Inferior parietal cortex (tissue), 1 donor: ENCODE measurements around the gene SRGAP1.

Experiments
- DNase-seq: peaks from one replicate; pipeline ENCODE4 v3.0.0-alpha.2; 2016; ENCODE audit errors: extremely low spot score

SRGAP1 gene

DNA sequence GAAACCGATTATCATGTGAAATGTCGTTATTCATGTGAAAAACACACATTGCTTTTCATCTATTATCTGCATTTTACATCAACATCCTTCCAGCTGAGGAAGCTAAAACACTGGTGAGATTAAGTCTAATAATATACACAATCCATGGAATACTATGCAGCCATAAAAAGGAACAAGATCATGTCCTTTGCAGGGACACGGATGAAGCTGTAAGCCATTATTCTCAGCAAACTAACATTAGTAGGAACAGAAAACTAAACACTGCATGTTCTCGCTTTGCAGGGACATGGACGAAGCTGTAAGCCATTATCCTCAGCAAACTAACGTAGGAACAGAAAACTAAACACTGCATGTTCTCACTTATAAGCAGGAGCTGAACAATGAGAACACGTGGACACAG lies 359.3 kb downstream of the SRGAP1 start:
- DNase-seq = no peak

DNA sequence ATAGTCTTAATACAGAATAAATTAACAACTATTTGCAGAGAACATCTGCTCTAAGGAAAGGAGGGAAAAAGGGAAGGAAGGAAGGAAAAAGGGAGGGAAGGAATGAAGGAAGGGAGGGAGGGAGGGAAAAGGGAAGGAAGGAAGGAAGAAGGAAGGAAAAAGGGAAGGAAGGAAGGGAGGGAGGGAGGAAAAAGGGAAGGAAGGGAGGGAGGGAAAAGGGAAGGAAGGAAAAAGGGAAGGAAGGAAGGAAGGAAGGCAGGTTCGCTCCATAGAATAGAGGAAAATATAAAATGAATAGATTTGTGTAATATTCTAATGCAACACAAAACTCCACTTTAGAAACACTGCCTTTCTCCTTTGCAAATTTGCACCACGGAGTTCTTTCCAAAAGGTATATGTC lies 361.0 kb downstream of the SRGAP1 start:
- no peak for DNase-seq

DNA sequence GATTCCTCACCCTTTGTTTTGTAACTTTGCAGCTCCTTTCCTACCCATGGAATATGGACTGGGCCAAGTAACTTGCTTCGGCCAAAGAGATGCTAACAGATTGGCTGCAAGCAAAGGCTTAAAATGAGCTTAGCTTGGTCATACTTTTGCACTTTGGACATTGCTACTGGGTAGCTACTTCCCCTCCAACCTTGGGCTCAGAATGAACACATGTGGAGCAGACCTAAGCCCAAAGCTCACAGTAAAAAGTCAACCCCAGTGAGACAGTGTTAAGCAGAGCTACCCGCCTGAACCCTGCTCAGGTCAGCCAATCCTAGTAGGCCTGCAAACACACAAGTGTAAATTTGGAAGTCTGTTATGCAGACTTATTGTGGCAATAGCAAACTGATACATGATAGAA lies 363.0 kb downstream of the SRGAP1 start:
- no peak for DNase-seq
